22Rv1 (cell line): ENCODE results near the gene POGLUT3.

Experiments
- CTCF ChIP-seq: fragments of 450-650 bp; IDR thresholded peaks from 2 replicates; pipeline ENCODE4 v1.5.1; 2017; ENCODE audit warnings: mild to moderate bottlenecking
- ZFX ChIP-seq: fragments of 450-650 bp; IDR thresholded peaks from 2 replicates; pipeline ENCODE4 v1.6.1; 2017; ENCODE audit warnings: antibody characterized with exemption, borderline replicate concordance

- no peak for TF ChIP-seq CTCF
- no peak for TF ChIP-seq ZFX
Observed at GRCh38 chr11:108535384-108535955, 37.3 kb upstream of the POGLUT3 start.
